ENCODE results near the gene ATP9A.

DNA sequence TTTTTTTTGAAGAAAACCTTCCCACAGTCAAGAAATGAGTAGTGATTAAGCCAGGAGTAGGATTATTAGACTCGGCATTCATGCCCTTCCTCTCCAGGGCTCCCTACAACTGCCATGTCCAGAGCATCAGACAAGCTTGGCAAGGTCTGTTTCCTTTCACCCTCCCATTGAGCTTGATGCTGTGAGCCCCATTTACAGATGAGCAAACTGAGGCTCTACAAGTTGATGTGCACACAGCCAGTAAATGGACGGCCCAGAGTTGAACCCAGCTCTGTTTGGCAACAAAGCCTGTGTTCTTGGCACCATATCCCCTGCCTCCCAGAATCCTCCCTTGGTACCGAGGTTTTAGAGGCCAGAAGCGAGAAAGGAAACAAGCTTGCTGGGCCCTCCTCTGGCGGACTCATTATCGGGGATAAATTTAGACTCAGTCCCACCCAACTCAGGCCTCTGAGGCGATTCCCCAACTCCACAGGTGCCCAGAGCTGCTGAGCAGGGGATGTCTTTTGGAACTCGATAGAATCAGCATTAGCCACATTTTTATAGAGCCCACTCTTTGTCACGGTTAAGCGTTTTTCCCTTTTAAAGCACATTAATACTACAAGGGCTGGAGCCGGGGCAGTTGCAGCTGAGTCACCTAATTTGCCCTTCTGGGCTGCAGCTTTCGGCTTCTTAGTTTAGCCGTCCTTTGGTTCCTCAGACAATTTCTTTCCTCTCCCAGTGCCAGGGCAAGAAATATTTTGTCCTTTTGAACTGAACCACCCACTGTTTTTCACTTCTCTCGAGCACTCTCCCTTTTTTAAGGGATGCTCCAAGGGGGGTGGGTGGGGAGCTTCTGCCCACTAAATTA, 202.7 kb downstream of the ATP9A start:
- TF ChIP-seq POLR2AphosphoS5 (IDR thresholded peaks at IDR 0.05) (no peak), CTCF (IDR thresholded peaks at IDR 0.05; ENCODE audit: poor library complexity, severe bottlenecking) (no peak)

All from neural cell (in vitro differentiated cells).